Neural cell (in vitro differentiated cells): Measurements from ENCODE around the gene SMAD2. TPM values are rescaled to one million over a fixed set of nuclear protein-coding genes. Genes with fewer than 3 reads are reported as not detected.

Experiments
- H2AFZ ChIP-seq: fragments of 200-600, 300-800 bp; sonication (generic), shearing (Covaris generic); 2 replicates; pipeline ENCODE4 v1.6.0; 2014; ENCODE audit warnings: low read depth, mild to moderate bottlenecking, antibody characterized with exemption, low read length, moderate library complexity
- H3F3A ChIP-seq: fragments of 200-600 bp; shearing (Covaris generic); 2 replicates; pipeline ENCODE4 v1.6.1; 2016; ENCODE audit warnings: mild to moderate bottlenecking, moderate library complexity, mixed read lengths, antibody characterized with exemption, low read length; ENCODE audit not compliant: insufficient read depth, poor library complexity, severe bottlenecking
- H3K27ac ChIP-seq: fragments of 200-600, 300-800 bp; sonication (generic), shearing (Covaris generic); 2 replicates; pipeline ENCODE4 v1.5.1; 2014; ENCODE audit warnings: mild to moderate bottlenecking, low read length, moderate library complexity
- H3K27me3 ChIP-seq: fragments of 300-800, 200-600 bp; sonication (generic), shearing (Covaris generic); 2 replicates; pipeline ENCODE4 v1.6.0; 2014; ENCODE audit warnings: mild to moderate bottlenecking, low read depth, low read length, moderate library complexity; ENCODE audit not compliant: insufficient read depth
- H3K36me3 ChIP-seq: fragments of 300-800, 200-600 bp; sonication (generic), shearing (Covaris generic); 2 replicates; pipeline ENCODE4 v1.5.1; 2014; ENCODE audit warnings: mild to moderate bottlenecking, antibody characterized with exemption, low read length, moderate library complexity; ENCODE audit not compliant: insufficient read depth
- H3K4me2 ChIP-seq: fragments of 300-800, 200-600 bp; sonication (generic), shearing (Covaris generic); 2 replicates; pipeline ENCODE4 v1.6.0; 2014; ENCODE audit warnings: mild to moderate bottlenecking, low read length
- H3K4me3 ChIP-seq: fragments of 300-800, 200-600 bp; sonication (generic), shearing (Covaris generic); 2 replicates; pipeline ENCODE4 v1.5.1; 2014; ENCODE audit warnings: mild to moderate bottlenecking, low read length, moderate library complexity
- H3K79me2 ChIP-seq: fragments of 200-600 bp; shearing (Covaris generic); replicated peaks from 2 replicates; pipeline ENCODE4 v1.6.0; 2014; ENCODE audit warnings: mild to moderate bottlenecking, low read length, moderate library complexity; ENCODE audit not compliant: insufficient read depth
- H3K9ac ChIP-seq: fragments of 300-800, 200-600 bp; sonication (generic), shearing (Covaris generic); 2 replicates; pipeline ENCODE4 v1.6.1; 2016; ENCODE audit warnings: mild to moderate bottlenecking, low read length, mixed read lengths
- H3K9me2 ChIP-seq: fragments of 200-600 bp; shearing (Covaris generic); 2 replicates; pipeline ENCODE4 v1.6.1; 2016; ENCODE audit warnings: mild to moderate bottlenecking, low read length, mixed read lengths; ENCODE audit not compliant: insufficient read depth
- H3K9me3 ChIP-seq: fragments of 200-600, 300-800 bp; sonication (generic), shearing (Covaris generic); 2 replicates; pipeline ENCODE4 v1.6.1; 2016; ENCODE audit warnings: mild to moderate bottlenecking, mixed run types, low read length, moderate library complexity, mixed read lengths
- H4K20me1 ChIP-seq: fragments of 200-600 bp; shearing (Covaris generic); 2 replicates; pipeline ENCODE4 v1.6.1; 2016; ENCODE audit warnings: mild to moderate bottlenecking, mixed run types; ENCODE audit not compliant: insufficient read depth
- EP300 ChIP-seq: fragments of 450-650 bp; conservative IDR thresholded peaks from 2 replicates; pipeline ENCODE4 v1.6.1; 2014; ENCODE audit warnings: antibody characterized with exemption, mild to moderate bottlenecking, moderate library complexity; ENCODE audit not compliant: poor library complexity, severe bottlenecking
- EZH2 ChIP-seq: fragments of 200-600, 300-800 bp; shearing (Covaris generic), sonication (generic); IDR thresholded peaks from 2 replicates; pipeline ENCODE4 v1.6.1; 2014; ENCODE audit warnings: antibody characterized with exemption, low read length, borderline replicate concordance, mild to moderate bottlenecking; ENCODE audit not compliant: insufficient read depth, poor library complexity, severe bottlenecking
- MXI1 ChIP-seq: fragments of 450-650 bp; conservative IDR thresholded peaks from 2 replicates; pipeline ENCODE4 v1.6.1; 2014; ENCODE audit warnings: antibody characterized with exemption, mild to moderate bottlenecking; ENCODE audit not compliant: poor library complexity, severe bottlenecking
- POLR2AphosphoS5 ChIP-seq: IDR thresholded peaks from 2 replicates; pipeline ENCODE4 v1.6.1; 2012
- RAD21 ChIP-seq: fragments of 450-650 bp; conservative IDR thresholded peaks from 2 replicates; pipeline ENCODE4 v1.6.1; 2014; ENCODE audit warnings: antibody characterized with exemption, mild to moderate bottlenecking, moderate library complexity
- SMC3 ChIP-seq: fragments of 450-650 bp; conservative IDR thresholded peaks from 2 replicates; pipeline ENCODE4 v1.6.1; 2014; ENCODE audit warnings: antibody characterized with exemption, mild to moderate bottlenecking, moderate library complexity; ENCODE audit not compliant: poor library complexity
- TAF1 ChIP-seq: IDR thresholded peaks from 2 replicates; pipeline ENCODE4 v1.6.1; 2012; ENCODE audit warnings: low read depth
- polyA plus RNA-seq: library from polyadenylated mRNA; depleted of rRNA; stranded (reverse); fragments of >200 nt; gene quantifications from 2 replicates; pipeline ENCODE4 v1.2.3, GENCODE V29; 2014
- TF ChIP-seq, protein P1 (sequence below): fragments of 450-650 bp; IDR thresholded peaks from 2 replicates; pipeline ENCODE4 v1.5.1; 2014; ENCODE audit warnings: antibody characterized with exemption, mild to moderate bottlenecking, moderate library complexity; ENCODE audit not compliant: poor library complexity, severe bottlenecking
- TF ChIP-seq, protein P2 (sequence below): IDR thresholded peaks from 2 replicates; pipeline ENCODE4 v1.6.1; 2012; ENCODE audit warnings: borderline replicate concordance

Gene SMAD2
- polyA plus RNA-seq, 1 donor from 2014 or later, result 64.7 TPM

DNA sequence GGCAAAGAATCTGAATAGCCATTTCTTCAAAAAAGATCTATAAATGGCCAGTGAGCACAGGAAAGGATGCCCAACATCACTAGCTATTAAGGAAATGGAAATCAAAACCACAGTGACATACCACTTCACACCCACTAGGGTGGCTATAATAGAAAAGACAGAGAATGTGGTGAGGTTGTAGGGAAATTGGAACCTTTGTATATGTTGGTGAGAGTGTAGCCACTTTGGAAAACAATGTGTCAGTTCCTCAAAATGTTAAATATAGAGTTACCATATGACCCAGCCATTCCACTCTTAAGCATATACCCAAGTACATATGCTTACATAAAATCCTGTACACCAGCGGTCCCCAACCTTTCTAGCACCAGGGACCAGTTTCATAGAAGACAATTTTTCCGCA lies 152.8 kb downstream of the SMAD2 start:
- Histone ChIP-seq H3K4me3 (no peak overlapping the region), H4K20me1 (no peaks in the 10 kb centered on the region), H3K27me3 (no peaks in the 10 kb centered on the region), H2AFZ (no peak overlapping the region), H3K9me2 (no peaks in the 10 kb centered on the region), H3K27ac (no peak overlapping the region), H3F3A (no peaks in the 10 kb centered on the region), H3K9me3 (no peaks in the 10 kb centered on the region), H3K79me2 (no peaks in the 10 kb centered on the region), H3K9ac (no peak overlapping the region), H3K36me3 (no peaks in the 10 kb centered on the region), H3K4me2 (no peak overlapping the region)
- TF ChIP-seq RAD21, result no peak
- TF ChIP-seq SMC3, result no peak
- no peak for TF ChIP-seq MXI1
- TF ChIP-seq POLR2AphosphoS5, result no peak
- no peak for TF ChIP-seq EZH2
- TF ChIP-seq, protein P1, sequence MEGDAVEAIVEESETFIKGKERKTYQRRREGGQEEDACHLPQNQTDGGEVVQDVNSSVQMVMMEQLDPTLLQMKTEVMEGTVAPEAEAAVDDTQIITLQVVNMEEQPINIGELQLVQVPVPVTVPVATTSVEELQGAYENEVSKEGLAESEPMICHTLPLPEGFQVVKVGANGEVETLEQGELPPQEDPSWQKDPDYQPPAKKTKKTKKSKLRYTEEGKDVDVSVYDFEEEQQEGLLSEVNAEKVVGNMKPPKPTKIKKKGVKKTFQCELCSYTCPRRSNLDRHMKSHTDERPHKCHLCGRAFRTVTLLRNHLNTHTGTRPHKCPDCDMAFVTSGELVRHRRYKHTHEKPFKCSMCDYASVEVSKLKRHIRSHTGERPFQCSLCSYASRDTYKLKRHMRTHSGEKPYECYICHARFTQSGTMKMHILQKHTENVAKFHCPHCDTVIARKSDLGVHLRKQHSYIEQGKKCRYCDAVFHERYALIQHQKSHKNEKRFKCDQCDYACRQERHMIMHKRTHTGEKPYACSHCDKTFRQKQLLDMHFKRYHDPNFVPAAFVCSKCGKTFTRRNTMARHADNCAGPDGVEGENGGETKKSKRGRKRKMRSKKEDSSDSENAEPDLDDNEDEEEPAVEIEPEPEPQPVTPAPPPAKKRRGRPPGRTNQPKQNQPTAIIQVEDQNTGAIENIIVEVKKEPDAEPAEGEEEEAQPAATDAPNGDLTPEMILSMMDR, result no peak
- TF ChIP-seq TAF1, result no peak
- TF ChIP-seq, protein P2, sequence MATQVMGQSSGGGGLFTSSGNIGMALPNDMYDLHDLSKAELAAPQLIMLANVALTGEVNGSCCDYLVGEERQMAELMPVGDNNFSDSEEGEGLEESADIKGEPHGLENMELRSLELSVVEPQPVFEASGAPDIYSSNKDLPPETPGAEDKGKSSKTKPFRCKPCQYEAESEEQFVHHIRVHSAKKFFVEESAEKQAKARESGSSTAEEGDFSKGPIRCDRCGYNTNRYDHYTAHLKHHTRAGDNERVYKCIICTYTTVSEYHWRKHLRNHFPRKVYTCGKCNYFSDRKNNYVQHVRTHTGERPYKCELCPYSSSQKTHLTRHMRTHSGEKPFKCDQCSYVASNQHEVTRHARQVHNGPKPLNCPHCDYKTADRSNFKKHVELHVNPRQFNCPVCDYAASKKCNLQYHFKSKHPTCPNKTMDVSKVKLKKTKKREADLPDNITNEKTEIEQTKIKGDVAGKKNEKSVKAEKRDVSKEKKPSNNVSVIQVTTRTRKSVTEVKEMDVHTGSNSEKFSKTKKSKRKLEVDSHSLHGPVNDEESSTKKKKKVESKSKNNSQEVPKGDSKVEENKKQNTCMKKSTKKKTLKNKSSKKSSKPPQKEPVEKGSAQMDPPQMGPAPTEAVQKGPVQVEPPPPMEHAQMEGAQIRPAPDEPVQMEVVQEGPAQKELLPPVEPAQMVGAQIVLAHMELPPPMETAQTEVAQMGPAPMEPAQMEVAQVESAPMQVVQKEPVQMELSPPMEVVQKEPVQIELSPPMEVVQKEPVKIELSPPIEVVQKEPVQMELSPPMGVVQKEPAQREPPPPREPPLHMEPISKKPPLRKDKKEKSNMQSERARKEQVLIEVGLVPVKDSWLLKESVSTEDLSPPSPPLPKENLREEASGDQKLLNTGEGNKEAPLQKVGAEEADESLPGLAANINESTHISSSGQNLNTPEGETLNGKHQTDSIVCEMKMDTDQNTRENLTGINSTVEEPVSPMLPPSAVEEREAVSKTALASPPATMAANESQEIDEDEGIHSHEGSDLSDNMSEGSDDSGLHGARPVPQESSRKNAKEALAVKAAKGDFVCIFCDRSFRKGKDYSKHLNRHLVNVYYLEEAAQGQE, result no peak
- no peak for TF ChIP-seq EP300

DNA sequence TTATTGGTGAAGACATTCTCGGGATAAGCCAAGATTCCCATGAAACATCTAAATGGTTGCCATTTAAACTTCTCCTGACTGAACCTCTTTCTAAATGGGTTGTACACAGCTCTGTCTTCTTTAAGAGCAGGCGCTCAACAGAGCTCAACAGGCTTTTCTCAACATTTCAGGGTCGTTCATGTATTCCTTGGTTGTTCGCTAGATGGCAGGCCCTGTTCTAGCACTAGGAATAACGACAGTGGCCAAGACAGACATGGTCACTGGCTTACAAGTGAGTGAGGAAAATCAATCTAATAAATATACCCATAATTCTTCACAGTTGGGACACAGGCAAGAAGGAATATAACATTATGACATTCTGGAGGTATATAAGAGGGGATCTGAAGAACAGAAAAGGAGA lies 154.5 kb downstream of the SMAD2 start:
- no peaks in the 10 kb centered on the region for H3K36me3 ChIP-seq
- H3F3A ChIP-seq, result no peaks in the 10 kb centered on the region

More for the DNA sequence above, 154.5 kb downstream of the SMAD2 start:
- no peaks in the 10 kb centered on the region for H4K20me1 ChIP-seq
- H3K79me2 ChIP-seq, result no peaks in the 10 kb centered on the region
- no peaks in the 10 kb centered on the region for H3K27me3 ChIP-seq
- H3K4me2 ChIP-seq, result no peak overlapping the region
- H3K4me3 ChIP-seq, result no peak overlapping the region
- no peaks in the 10 kb centered on the region for H3K9me2 ChIP-seq
- no peak overlapping the region for H3K27ac ChIP-seq
- H2AFZ ChIP-seq, result no peak overlapping the region
- no peak overlapping the region for H3K9ac ChIP-seq
- TF ChIP-seq MXI1 (no peak), RAD21 (no peak), EZH2 (no peak), EP300 (no peak), POLR2AphosphoS5 (no peak), SMC3 (no peak)
- TF ChIP-seq, protein P1, result no peak
- TF ChIP-seq, protein P2, result no peak
- H3K9me3 ChIP-seq, result no peaks in the 10 kb centered on the region
